Mesothelial cell of epicardium (in vitro differentiated cells): ENCODE results near the gene CD151. TPM values are rescaled to one million over a fixed set of nuclear protein-coding genes. Genes with fewer than 3 reads are reported as not detected.
A peak's percentile ranks its signal among the peaks of the same experiment; 100 is the strongest.

Experiments used
- DNase-seq, 2 experiments: peaks; one replicate each; pipeline ENCODE4 v3.0.0; 2021; ENCODE audit warnings: low spot score in 2 of 2; ENCODE audit not compliant: unreplicated experiment in 2 of 2
- H3K27ac Mint-ChIP-seq: 2 replicates; pipeline ENCODE4 v1.8.0; 2021; ENCODE audit warnings: mixed read lengths
- H3K27me3 Mint-ChIP-seq: 2 replicates; pipeline ENCODE4 v1.8.0; 2021; ENCODE audit warnings: low read depth, mixed read lengths
- H3K36me3 Mint-ChIP-seq: 2 replicates; pipeline ENCODE4 v1.8.0; 2021; ENCODE audit warnings: mixed read lengths
- H3K4me1 Mint-ChIP-seq: 2 replicates; pipeline ENCODE4 v1.8.0; 2021; ENCODE audit warnings: mixed read lengths
- H3K4me3 Mint-ChIP-seq: 2 replicates; pipeline ENCODE4 v1.8.0; 2021; ENCODE audit warnings: mild to moderate bottlenecking, moderate library complexity, mixed read lengths
- H3K9me3 Mint-ChIP-seq: 2 replicates; pipeline ENCODE4 v1.8.0; 2021; ENCODE audit warnings: mixed read lengths
- CTCF ChIP-seq: fragments of 200-600 bp; sonication (generic); IDR thresholded peaks from one replicate; pipeline ENCODE4 v1.5.0; 2021; ENCODE audit warnings: antibody characterized with exemption; ENCODE audit not compliant: unreplicated experiment
- total RNA-seq: library from RNA; stranded (reverse); gene quantifications from 3 replicates; pipeline ENCODE4 v1.2.1, GENCODE V29; 2021

CD151 gene
- total RNA-seq, 1 donor from 2014 or later = 125 TPM

- Mint-ChIP-seq H3K27ac (no peak overlapping the region), H3K4me1 (peaks cover 10% of the 10 kb centered on the region), H3K4me3 (peak overlapping the region; percentile 78)
Measured at GRCh38 chr11:821512-822371, 11.0 kb upstream of the CD151 start.

GRCh38 chr11:823441-824291, 9.1 kb upstream of the CD151 start:
- Mint-ChIP-seq H3K27me3 (peaks cover 18% of the 10 kb centered on the region), H3K4me3 (no peak overlapping the region), H3K9me3 (no peaks in the 10 kb centered on the region), H3K4me1 (peaks cover 19% of the 10 kb centered on the region), H3K27ac (no peak overlapping the region), H3K36me3 (peaks cover 7% of the 10 kb centered on the region)
- DNase-seq = no peak
- no peak for TF ChIP-seq CTCF

More at GRCh38 chr11:821512-822371, 11.0 kb upstream of the CD151 start:
- peaks cover 5% of the 10 kb centered on the region for H3K27me3 Mint-ChIP-seq
- peaks cover 7% of the 10 kb centered on the region for H3K36me3 Mint-ChIP-seq
- no peak for TF ChIP-seq CTCF
- H3K9me3 Mint-ChIP-seq = no peaks in the 10 kb centered on the region
- DNase-seq = no peak

- H3K36me3 Mint-ChIP-seq = peaks cover 7% of the 10 kb centered on the region
- peaks cover 25% of the 10 kb centered on the region for H3K4me1 Mint-ChIP-seq
- H3K4me3 Mint-ChIP-seq = no peak overlapping the region
- H3K27me3 Mint-ChIP-seq = peaks cover 25% of the 10 kb centered on the region
- H3K9me3 Mint-ChIP-seq = no peaks in the 10 kb centered on the region
- no peak overlapping the region for H3K27ac Mint-ChIP-seq
- no peak for TF ChIP-seq CTCF
- no peak for DNase-seq
Measured at GRCh38 chr11:824292-824880, 8.4 kb upstream of the CD151 start.

- Mint-ChIP-seq H3K4me1 (peaks cover 25% of the 10 kb centered on the region), H3K9me3 (no peaks in the 10 kb centered on the region), H3K27ac (no peak overlapping the region), H3K27me3 (peaks cover 31% of the 10 kb centered on the region), H3K36me3 (peaks cover 7% of the 10 kb centered on the region), H3K4me3 (no peak overlapping the region)
- TF ChIP-seq CTCF = no peak
- DNase-seq = no peak
Measured at GRCh38 chr11:824942-825341, 7.8 kb upstream of the CD151 start.

GRCh38 chr11:825366-826226, 7.2 kb upstream of the CD151 start:
- Mint-ChIP-seq H3K27ac (no peak overlapping the region), H3K9me3 (no peaks in the 10 kb centered on the region), H3K27me3 (peaks cover 36% of the 10 kb centered on the region), H3K36me3 (peaks cover 7% of the 10 kb centered on the region), H3K4me1 (peaks cover 29% of the 10 kb centered on the region), H3K4me3 (no peak overlapping the region)
- TF ChIP-seq CTCF = no peak
- DNase-seq = no peak
